NT2/D1 (cell line): ENCODE data around the gene QKI.

Source experiments
- YY1 ChIP-seq: IDR thresholded peaks from 2 replicates; pipeline ENCODE4 v1.6.1; 2011; ENCODE audit not compliant: insufficient read length, insufficient read depth
- ZNF274 ChIP-seq: IDR thresholded peaks from 2 replicates; pipeline ENCODE4 v1.6.1; 2011; ENCODE audit warnings: mild to moderate bottlenecking, low read depth, low read length

- TF ChIP-seq YY1, result no peak
- no peak for TF ChIP-seq ZNF274
Measured at GRCh38 chr6:163516908-163517307, 102.4 kb downstream of the QKI start.
